ENCODE measurements around the gene ACAD8.

DNA sequence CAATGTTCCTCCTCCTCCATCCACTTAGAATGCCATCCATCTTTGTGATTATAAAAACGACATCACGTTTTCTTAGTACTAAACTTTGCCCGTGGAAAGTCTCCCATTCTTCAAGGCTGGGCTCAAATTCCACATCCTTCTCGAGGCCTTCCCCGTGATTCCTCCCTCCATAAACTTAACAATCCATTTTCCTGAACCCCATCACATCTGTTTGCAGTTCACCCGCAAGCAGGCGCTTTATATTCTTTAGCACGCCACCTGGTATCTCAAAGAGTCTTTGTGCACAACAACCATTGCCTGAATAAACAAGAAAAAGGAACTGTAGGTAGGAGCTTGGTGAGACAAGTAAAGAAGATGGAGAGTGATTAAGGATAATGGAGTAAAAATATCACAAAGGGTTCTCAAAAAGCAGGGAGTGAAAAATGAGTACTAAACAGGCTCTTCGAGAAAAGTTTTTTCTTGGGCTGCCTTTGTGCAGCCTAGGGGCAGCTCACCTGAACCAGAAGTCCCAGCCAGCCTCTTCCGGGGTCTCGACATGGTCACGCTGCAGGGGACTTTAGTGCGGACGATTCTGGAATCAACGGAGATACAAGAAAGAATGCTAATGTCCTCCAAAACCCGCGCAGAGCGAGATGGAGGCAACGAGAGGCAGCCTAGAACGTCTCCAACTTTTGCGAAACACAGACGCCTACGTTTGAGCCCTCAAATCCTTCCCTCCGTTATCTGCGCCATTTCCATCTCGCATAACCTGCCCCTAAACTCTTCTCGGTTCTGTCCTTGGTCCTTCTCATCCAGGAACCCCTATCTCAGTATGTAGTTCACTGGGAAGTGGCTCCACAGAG, 801 bp upstream of the ACAD8 start:
- TF ChIP-seq, protein P1, sequence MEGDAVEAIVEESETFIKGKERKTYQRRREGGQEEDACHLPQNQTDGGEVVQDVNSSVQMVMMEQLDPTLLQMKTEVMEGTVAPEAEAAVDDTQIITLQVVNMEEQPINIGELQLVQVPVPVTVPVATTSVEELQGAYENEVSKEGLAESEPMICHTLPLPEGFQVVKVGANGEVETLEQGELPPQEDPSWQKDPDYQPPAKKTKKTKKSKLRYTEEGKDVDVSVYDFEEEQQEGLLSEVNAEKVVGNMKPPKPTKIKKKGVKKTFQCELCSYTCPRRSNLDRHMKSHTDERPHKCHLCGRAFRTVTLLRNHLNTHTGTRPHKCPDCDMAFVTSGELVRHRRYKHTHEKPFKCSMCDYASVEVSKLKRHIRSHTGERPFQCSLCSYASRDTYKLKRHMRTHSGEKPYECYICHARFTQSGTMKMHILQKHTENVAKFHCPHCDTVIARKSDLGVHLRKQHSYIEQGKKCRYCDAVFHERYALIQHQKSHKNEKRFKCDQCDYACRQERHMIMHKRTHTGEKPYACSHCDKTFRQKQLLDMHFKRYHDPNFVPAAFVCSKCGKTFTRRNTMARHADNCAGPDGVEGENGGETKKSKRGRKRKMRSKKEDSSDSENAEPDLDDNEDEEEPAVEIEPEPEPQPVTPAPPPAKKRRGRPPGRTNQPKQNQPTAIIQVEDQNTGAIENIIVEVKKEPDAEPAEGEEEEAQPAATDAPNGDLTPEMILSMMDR (IDR thresholded peaks at IDR 0.05 in 8 of 11, conservative IDR thresholded peaks at IDR 0.05 in 3 of 11): no peak
- TF ChIP-seq POLR2A (IDR thresholded peaks at IDR 0.05) (no peak), POLR2AphosphoS5 (IDR thresholded peaks at IDR 0.05) (no peak)

Measured in spleen (tissue), 7 donors.